ENCODE results near the gene EDIL3. TPM values are rescaled to one million over a fixed set of nuclear protein-coding genes. Genes with fewer than 3 reads are reported as not detected.
A peak's percentile ranks its signal among the peaks of the same experiment; 100 is the strongest.

EDIL3 gene
- total RNA-seq, 4 donors from 2014 or later: 2.8 to 20.6 (median 10.2) TPM

DNA sequence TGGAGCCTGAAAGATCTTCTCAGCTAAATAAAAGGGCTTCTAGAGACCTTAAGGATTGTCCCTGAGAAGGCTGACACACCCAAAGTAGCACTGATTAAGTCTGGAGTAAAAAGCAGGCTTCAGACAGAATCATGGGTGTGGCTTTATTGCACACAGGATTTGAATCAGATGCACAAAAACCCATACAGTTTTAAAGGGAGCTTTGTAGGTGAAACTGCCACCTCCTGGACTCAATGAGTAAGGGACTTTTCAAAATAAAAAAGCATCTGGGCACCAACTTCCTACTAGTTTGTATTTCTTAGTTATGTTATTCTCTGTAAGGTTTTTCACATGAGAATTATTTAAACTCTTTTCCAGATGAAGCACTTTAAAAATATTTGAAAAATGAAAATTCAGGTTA lies 129.4 kb downstream of the EDIL3 start:
- intact Hi-C loops (cut with DNase I): no loop called here
- H3K36me3 ChIP-seq: no peaks in the 10 kb centered on the region
- no peaks in the 10 kb centered on the region for H3K27me3 ChIP-seq
- no peaks in the 10 kb centered on the region for H3K4me1 ChIP-seq
- H3K4me3 ChIP-seq: no peak overlapping the region
- H3K27ac ChIP-seq: no peak overlapping the region
- TF ChIP-seq POLR2A (IDR thresholded peaks at IDR 0.05) (no peak), CTCF (IDR thresholded peaks at IDR 0.05) (peak in 3 of 6 experiments; percentile 9 to 40 (median 11))
- DNase-seq: no peak
- H3K9me3 ChIP-seq: no peaks in the 10 kb centered on the region

GRCh38 chr5:84253946-84254345 lies 130.7 kb downstream of the EDIL3 start:
- WGBS, 2 donors: 62 to 72% methylated on average over 1 of the region's 1 CpG
- H3K4me1 ChIP-seq: no peaks in the 10 kb centered on the region
- intact Hi-C loops (cut with DNase I): no loop called here

DNA sequence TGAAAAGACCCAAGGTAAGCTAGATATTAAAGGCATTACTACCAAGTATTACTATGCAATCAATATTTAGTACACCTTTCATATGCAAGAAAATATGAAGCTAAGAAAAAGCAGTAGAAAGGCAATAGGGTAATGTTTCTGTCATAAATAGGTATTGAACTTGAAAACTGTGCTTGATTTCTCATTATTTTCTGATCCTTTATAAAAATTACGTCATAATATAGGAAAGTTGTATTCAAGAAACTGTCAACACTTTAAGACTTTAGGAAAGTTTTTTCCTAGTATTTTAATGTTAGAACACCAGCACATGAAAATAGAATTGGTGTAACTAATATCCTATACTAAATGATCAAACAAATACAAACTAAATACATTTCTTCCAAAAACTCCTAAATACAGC lies 133.2 kb downstream of the EDIL3 start:
- TF ChIP-seq CTCF (IDR thresholded peaks at IDR 0.05) (no peak), POLR2A (IDR thresholded peaks at IDR 0.05) (no peak)
- Histone ChIP-seq H3K36me3 (no peaks in the 10 kb centered on the region), H3K4me3 (no peak overlapping the region), H3K27me3 (no peaks in the 10 kb centered on the region), H3K9me3 (no peaks in the 10 kb centered on the region), H3K4me1 (no peaks in the 10 kb centered on the region), H3K27ac (no peak overlapping the region)
- intact Hi-C loops (cut with DNase I): no loop called here
- no peak for DNase-seq
- 67 to 87% methylated on average over 1 of the region's 1 CpG for WGBS, 2 donors

More at GRCh38 chr5:84253946-84254345, 130.7 kb downstream of the EDIL3 start:
- H3K27me3 ChIP-seq: no peaks in the 10 kb centered on the region
- no peak overlapping the region for H3K27ac ChIP-seq
- no peak overlapping the region for H3K4me3 ChIP-seq
- H3K36me3 ChIP-seq: no peaks in the 10 kb centered on the region
- no peak for TF ChIP-seq POLR2A (IDR thresholded peaks at IDR 0.05)
- TF ChIP-seq CTCF (IDR thresholded peaks at IDR 0.05): no peak
- no peaks in the 10 kb centered on the region for H3K9me3 ChIP-seq
- no peak for DNase-seq

GRCh38 chr5:84249918-84250630 lies 134.6 kb downstream of the EDIL3 start:
- Histone ChIP-seq H3K27ac (no peak overlapping the region), H3K36me3 (no peaks in the 10 kb centered on the region), H3K4me3 (no peak overlapping the region), H3K9me3 (no peaks in the 10 kb centered on the region), H3K27me3 (no peaks in the 10 kb centered on the region), H3K4me1 (no peaks in the 10 kb centered on the region)
- DNase-seq: no peak
- TF ChIP-seq POLR2A (IDR thresholded peaks at IDR 0.05): no peak
- TF ChIP-seq CTCF (IDR thresholded peaks at IDR 0.05): no peak
- WGBS, 2 donors: 66 to 69% methylated on average over 4 of the region's 4 CpGs
- intact Hi-C loops (cut with DNase I): no loop called here

- Histone ChIP-seq H3K9me3 (no peaks in the 10 kb centered on the region), H3K4me3 (no peak overlapping the region), H3K27me3 (no peaks in the 10 kb centered on the region), H3K36me3 (no peaks in the 10 kb centered on the region), H3K4me1 (no peaks in the 10 kb centered on the region), H3K27ac (no peak overlapping the region)
- DNase-seq: no peak
- TF ChIP-seq CTCF (IDR thresholded peaks at IDR 0.05) (no peak), POLR2A (IDR thresholded peaks at IDR 0.05) (no peak)
- intact Hi-C loops (cut with DNase I): no loop called here
- WGBS, 2 donors: 44 to 62% methylated on average over 4 of the region's 4 CpGs
Observed at GRCh38 chr5:84248013-84248412, 136.7 kb downstream of the EDIL3 start.

Measured in esophagus squamous epithelium (tissue), 5 donors.